Measurements from ENCODE around the gene ZNF182. TPM values are rescaled to one million over a fixed set of nuclear protein-coding genes. Genes with fewer than 3 reads are reported as not detected.
"Not testable (repeated sequence)": the region's sequence is repeated elsewhere in the genome, so short reads cannot be mapped to it uniquely, and the experiment has no call there.

Gene ZNF182
- total RNA-seq, 6 experiments from 2014 or later, result 2.1 to 2.5 (median 2.3) TPM

GRCh38 chrX:47976254-47977151, 27.3 kb downstream of the ZNF182 start:
- no peak overlapping the region for H3K27ac ChIP-seq
- ATAC-seq (no peak), DNase-seq (no peak)
- H3K4me1 ChIP-seq, result no peaks in the 10 kb centered on the region
- no peak for TF ChIP-seq POLR2A (IDR thresholded peaks at IDR 0.05)
- TF ChIP-seq CTCF (IDR thresholded peaks at IDR 0.05), result no peak
- 72% methylated on average over 6 of the region's 6 CpGs for WGBS (ENCODE audit: insufficient coverage, low coverage, low lambda C conversion rate, missing lambda C conversion rate)
- peaks cover 0 to 8% (median 2%) of the 10 kb centered on the region in 4 donors for H3K36me3 ChIP-seq
- H3K27me3 ChIP-seq, result no peaks in the 10 kb centered on the region
- intact Hi-C loops (cut with DNase I), result no loop called here
- H3K9me3 ChIP-seq, result peaks cover 0 to 46% (median 19%) of the 10 kb centered on the region in 4 donors
- H3K4me3 ChIP-seq, result no peak overlapping the region

DNA sequence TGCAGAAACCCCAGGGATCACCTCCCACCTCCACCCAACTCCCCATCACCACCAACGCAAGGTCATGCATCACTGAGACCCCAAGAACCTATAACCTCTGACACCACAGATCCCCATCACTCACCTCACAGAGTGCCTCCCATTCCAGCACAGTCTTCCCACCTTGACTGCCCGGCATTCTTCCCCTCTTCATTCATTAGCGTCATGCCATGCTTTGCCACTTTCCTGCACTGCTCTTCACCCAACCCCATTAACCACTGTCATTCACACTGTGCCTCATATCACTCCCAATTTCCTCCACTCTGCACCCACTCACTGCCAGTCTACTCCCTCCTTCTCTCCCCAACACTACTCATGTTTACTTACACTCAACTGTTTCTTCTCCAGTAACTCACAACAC, 30.6 kb downstream of the ZNF182 start:
- WGBS (ENCODE audit: insufficient coverage, low coverage, low lambda C conversion rate, missing lambda C conversion rate), result no CpG with 5 or more reads among the region's 3 CpGs
- Histone ChIP-seq H3K36me3 (peaks cover 0 to 6% (median 0%) of the 10 kb centered on the region in 4 donors), H3K27me3 (no peaks in the 10 kb centered on the region), H3K4me3 (no peak overlapping the region), H3K9me3 (peaks cover 0 to 36% (median 17%) of the 10 kb centered on the region in 4 donors), H3K4me1 (no peaks in the 10 kb centered on the region), H3K27ac (no peak overlapping the region)
- intact Hi-C loops (cut with DNase I), result no loop called here
- ATAC-seq, result no peak
- no peak for TF ChIP-seq CTCF (IDR thresholded peaks at IDR 0.05)
- no peak for TF ChIP-seq POLR2A (IDR thresholded peaks at IDR 0.05)
- no peak for DNase-seq

DNA sequence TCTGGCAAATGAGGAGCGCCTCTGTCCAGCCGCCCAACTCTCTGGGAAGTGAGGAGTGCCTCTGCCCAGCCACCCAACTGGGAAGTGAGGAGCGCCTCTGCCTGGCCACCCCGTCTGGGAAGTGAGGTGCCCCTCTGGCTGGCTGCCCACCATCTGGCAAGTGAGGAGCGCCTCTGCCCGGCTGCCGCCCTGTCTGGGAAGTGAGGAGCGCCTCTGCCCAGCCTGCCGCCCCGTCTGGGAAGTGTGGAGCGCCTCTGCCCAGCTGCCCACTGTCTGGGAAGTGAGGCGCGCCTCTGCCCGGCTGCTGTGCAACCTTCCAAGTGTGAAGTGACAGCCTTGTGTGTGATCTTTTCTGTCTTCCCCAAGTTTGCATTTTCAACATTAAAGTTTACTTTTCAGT, 38.3 kb downstream of the ZNF182 start:
- 87% methylated on average over 7 of the region's 14 CpGs for WGBS (ENCODE audit: insufficient coverage, low coverage, low lambda C conversion rate, missing lambda C conversion rate)
- ATAC-seq; intact Hi-C loops (cut with DNase I): not testable (repeated sequence)

DNA sequence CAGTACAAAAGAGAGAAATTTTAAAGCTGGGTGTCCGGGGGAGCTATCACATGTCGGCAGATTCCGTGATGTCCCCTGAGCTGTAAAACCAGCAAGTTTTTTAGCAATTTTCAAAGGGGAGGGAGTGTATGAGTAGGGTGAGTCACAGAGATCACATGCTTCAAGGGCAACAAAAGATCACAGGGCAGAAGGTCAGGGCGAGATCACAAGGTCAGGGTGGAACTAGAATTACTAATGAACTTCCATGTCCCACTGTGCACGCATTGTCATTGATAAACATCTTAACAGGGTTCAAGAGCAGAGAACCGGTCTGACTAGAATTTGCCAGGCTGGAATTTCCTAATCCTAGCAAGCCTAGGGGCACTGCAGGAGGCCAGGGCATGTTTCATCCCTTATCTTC, 42.0 kb downstream of the ZNF182 start:
- ATAC-seq; H3K27ac ChIP-seq; DNase-seq; H3K27me3 ChIP-seq; H3K4me1 ChIP-seq; H3K36me3 ChIP-seq; intact Hi-C loops (cut with DNase I); H3K4me3 ChIP-seq; H3K9me3 ChIP-seq: not testable (repeated sequence)
- WGBS (ENCODE audit: insufficient coverage, low coverage, low lambda C conversion rate, missing lambda C conversion rate), result 70% methylated on average over 3 of the region's 6 CpGs

More for the DNA sequence above, 38.3 kb downstream of the ZNF182 start:
- not testable (repeated sequence) for H3K36me3 ChIP-seq, DNase-seq, H3K9me3 ChIP-seq, H3K27me3 ChIP-seq, H3K27ac ChIP-seq, H3K4me3 ChIP-seq, H3K4me1 ChIP-seq

DNA sequence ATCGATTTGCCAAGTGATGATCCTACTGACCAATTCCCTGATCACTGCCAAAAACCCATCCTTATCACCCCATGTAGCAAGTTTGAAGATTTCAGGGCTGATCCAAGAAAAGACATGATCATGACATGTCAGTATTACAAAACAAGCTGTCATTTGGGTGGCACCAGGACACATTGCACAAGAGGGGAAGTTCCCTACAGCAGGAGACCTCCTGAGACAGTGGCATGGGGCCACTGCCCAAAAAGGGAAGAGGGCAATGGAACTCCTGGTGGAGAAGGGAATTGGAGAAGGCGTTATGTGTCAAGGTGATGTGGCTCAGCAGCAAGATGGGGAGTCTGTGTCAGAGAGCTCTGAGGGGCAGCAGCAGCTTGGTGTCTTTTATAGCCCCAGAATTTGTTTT, 43.4 kb downstream of the ZNF182 start:
- DNase-seq (no peak), ATAC-seq (no peak)
- H3K36me3 ChIP-seq, result no peaks in the 10 kb centered on the region
- TF ChIP-seq POLR2A (IDR thresholded peaks at IDR 0.05) (no peak), CTCF (IDR thresholded peaks at IDR 0.05) (no peak)
- no peaks in the 10 kb centered on the region for H3K4me1 ChIP-seq
- no peaks in the 10 kb centered on the region for H3K27me3 ChIP-seq
- no peaks in the 10 kb centered on the region for H3K9me3 ChIP-seq
- intact Hi-C loops (cut with DNase I), result no loop called here
- WGBS (ENCODE audit: insufficient coverage, low coverage, low lambda C conversion rate, missing lambda C conversion rate), result 44% methylated on average over 2 of the region's 2 CpGs
- H3K27ac ChIP-seq, result no peak overlapping the region
- H3K4me3 ChIP-seq, result no peak overlapping the region
